AG04449 (cell line): ENCODE results near the gene SFT2D3.
A peak's percentile ranks its signal among the peaks of the same experiment; 100 is the strongest.

Source experiments
- CTCF ChIA-PET: fragments of 350-600 bp; formaldehyde crosslinking; extraction: SDS; loops from one replicate; lab custom pipeline; 2021; ENCODE audit warnings: antibody characterized with exemption; lab: Yijun Ruan, JAX
- POLR2A ChIA-PET: fragments of 400-600, 350-600 bp; formaldehyde crosslinking; extraction: SDS; loops from one replicate; lab custom pipeline; 2020; ENCODE audit warnings: antibody characterized with exemption, inconsistent platforms; lab: Yijun Ruan, JAX
- DNase-seq: peaks from one replicate; pipeline ENCODE4 v3.0.0-alpha.2; 2010; ENCODE audit warnings: low read depth, low spot score
- H3K4me3 ChIP-seq: 2 replicates; pipeline ENCODE4 v1.5.1; 2011; ENCODE audit warnings: low read depth, mild to moderate bottlenecking, control low read depth, low read length
- TF ChIP-seq, protein P1 (sequence below): IDR thresholded peaks from one replicate; pipeline ENCODE4 v1.5.1; 2011; ENCODE audit warnings: mild to moderate bottlenecking, moderate library complexity, low read length, control low read depth, inconsistent platforms; ENCODE audit not compliant: insufficient read depth; ENCODE audit errors: missing control alignments

The SFT2D3 gene

DNA sequence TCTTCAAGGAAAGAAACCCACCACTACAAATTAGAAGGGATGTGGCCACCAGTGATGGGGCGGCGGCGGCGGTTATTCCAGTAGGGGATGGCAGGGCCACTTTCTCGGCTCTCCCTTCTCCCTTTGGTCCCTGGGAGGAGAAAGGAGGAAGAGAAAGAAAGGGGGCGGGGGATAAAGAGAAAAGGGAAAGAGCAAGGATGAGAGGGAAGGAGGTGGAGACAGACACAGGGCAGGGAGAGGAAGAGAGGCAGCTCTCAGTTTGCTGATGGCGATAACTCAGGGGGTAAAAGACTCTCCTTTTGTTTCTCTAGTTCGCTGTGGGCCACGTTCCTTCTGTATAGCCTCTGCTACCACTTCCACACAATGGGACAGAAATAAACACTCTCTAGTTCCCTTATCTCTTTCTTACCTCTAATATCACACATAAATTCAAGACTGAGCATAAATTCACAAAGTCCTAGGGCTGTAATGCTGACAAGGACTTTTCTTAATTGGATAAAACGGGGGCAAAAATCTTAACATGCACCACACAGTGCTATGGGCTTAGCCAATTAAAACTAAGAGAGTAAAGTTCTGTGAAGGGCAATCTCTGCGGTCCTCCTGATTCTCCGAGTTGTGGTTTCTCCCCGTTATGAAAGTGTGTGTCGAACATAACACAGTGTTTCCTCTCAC is 14.6 kb downstream of the SFT2D3 start:
- DNase-seq = no peak
- CTCF ChIA-PET = interaction anchor here (1.0 kb wide), 1 partner anchor 9 kb away, joined by 3 read pairs; no protein-coding TSS in a partner anchor
- H3K4me3 ChIP-seq = no peak overlapping the region
- POLR2A ChIA-PET = no interaction called here
- TF ChIP-seq, protein P1, sequence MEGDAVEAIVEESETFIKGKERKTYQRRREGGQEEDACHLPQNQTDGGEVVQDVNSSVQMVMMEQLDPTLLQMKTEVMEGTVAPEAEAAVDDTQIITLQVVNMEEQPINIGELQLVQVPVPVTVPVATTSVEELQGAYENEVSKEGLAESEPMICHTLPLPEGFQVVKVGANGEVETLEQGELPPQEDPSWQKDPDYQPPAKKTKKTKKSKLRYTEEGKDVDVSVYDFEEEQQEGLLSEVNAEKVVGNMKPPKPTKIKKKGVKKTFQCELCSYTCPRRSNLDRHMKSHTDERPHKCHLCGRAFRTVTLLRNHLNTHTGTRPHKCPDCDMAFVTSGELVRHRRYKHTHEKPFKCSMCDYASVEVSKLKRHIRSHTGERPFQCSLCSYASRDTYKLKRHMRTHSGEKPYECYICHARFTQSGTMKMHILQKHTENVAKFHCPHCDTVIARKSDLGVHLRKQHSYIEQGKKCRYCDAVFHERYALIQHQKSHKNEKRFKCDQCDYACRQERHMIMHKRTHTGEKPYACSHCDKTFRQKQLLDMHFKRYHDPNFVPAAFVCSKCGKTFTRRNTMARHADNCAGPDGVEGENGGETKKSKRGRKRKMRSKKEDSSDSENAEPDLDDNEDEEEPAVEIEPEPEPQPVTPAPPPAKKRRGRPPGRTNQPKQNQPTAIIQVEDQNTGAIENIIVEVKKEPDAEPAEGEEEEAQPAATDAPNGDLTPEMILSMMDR = no peak

DNA sequence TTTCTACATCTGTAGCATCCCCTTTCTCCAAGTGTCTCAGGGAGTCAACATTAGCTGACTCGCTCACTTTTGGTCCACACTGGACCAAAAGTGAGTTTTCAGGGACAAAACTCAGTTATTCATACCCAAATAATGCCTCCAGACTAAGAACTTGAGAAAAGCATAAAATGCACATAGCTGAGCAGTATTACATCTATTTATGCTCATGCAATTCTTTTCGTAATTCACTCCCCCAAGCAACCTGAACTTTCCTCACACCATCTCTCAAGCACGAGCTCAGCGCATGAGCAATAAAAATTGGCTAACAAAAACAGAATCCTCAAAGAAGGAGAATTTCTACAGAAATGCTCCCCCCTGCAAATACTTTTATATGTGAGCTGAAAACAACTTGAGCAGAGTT is 17.0 kb downstream of the SFT2D3 start:
- CTCF ChIA-PET = interaction anchor here (1.3 kb wide), 1 partner anchor 13 kb away, joined by 3 read pairs; no protein-coding TSS in a partner anchor
- POLR2A ChIA-PET = no interaction called here

DNA sequence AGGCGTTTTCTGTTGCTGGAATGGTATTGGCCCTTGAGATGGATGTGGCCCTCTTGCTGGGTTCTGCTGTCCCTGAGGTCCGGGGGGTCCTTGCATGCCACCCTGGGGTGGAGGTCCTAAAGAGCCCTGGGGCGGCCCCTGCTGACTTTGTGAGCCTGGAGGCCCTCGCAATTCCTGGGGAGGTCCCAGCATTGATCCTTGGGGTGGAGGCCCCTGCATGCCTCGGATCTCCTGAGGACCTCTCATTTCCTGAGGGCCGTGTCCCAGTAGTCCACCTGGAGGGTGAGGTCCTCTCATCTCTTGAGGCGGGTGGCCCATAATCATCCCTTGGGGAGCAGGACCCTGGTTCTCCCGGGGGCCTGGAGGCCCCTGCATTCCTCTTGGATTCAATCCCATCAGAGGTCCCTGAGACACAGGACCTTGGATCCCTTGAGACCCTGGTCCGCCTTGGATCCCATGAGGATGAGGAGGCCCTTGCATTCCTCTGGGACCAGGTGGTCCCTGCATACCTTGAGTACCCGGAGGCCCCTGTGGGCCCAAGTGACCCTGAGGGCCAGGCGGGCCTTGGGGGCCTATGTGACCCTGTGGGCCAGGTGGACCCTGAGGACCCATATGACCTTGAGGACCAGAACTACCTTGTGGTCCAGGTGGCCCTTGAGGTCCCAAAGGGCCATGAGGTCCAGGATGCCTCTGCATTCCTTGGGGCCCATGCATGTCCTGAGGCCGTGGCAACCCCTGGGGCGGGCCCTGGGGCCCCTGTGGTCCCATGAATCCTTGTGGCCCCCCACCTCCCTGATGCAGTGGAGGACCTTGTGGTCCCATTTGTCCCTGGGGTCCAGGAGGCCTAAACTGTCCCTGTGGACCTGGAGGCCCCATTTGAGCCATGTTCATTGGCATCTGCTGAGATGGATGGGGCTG is 18.3 kb downstream of the SFT2D3 start:
- CTCF ChIA-PET = no interaction called here
- POLR2A ChIA-PET = no interaction called here
- DNase-seq = no peak
- TF ChIP-seq, protein P1 = no peak
- no peak overlapping the region for H3K4me3 ChIP-seq

More for the DNA sequence above, 17.0 kb downstream of the SFT2D3 start:
- H3K4me3 ChIP-seq = no peak overlapping the region
- DNase-seq = no peak
- TF ChIP-seq, protein P1 = no peak

DNA sequence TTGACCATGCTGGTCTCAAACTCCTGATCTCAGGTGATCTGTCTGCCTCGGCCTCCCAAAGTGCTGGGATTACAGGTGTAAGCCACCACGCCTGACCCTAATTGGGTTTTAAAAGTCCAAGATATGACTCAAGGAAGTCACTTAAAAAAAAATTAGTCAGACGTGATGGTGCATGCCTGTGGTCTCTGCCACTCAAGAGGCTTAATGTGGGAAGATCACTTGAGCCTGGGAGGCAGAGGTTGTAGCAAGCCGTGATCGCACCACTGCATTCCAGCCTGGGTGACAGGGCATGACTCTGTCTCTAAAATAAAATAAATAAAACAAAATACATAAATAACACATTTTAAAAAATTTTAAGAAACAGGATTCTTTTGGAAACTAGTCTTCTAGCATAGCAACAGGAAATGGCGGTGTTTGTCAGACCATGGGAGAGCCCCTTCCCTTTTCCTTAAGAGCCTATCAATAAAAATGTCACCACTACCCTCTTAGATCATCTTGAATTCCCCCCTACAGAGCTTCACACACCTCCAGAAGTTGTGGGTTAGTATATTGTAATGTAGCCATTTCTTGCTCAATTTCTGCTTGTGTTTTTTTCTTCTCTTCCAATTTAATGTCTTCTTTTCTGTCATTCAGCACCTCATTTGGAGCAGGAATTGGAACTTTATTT is 20.1 kb downstream of the SFT2D3 start:
- H3K4me3 ChIP-seq = no peak overlapping the region
- CTCF ChIA-PET = no interaction called here
- DNase-seq = peak; percentile 40
- TF ChIP-seq, protein P1 = no peak
- POLR2A ChIA-PET = no interaction called here

GRCh38 chr2:127721978-127722355 is 20.7 kb downstream of the SFT2D3 start:
- CTCF ChIA-PET = no interaction called here
- POLR2A ChIA-PET = no interaction called here

More at GRCh38 chr2:127721978-127722355, 20.7 kb downstream of the SFT2D3 start:
- TF ChIP-seq, protein P1 = no peak
- DNase-seq = no peak
- no peak overlapping the region for H3K4me3 ChIP-seq
